Activated T-helper 9 cell treated with anti-CD3 and anti-CD28 coated beads, Interleukin-2, amount 50 U/mL, for 16 hours (primary cell): ENCODE measurements around the gene INTS2.
"Not testable (repeated sequence)": the region's sequence is repeated elsewhere in the genome, so short reads cannot be mapped to it uniquely, and the experiment has no call there.

ENCODE experiments used
- DNase-seq: peaks from one replicate; pipeline ENCODE4 v3.0.0-alpha.2; 2020; ENCODE audit warnings: low read depth

The INTS2 gene

GRCh38 chr17:61847659-61848058 lies 80.1 kb downstream of the INTS2 start:
- DNase-seq, result no peak

GRCh38 chr17:61846761-61847375 lies 80.9 kb downstream of the INTS2 start:
- no peak for DNase-seq

GRCh38 chr17:61846088-61846487 lies 81.7 kb downstream of the INTS2 start:
- no peak for DNase-seq

GRCh38 chr17:61843435-61843834 lies 84.3 kb downstream of the INTS2 start:
- no peak for DNase-seq

GRCh38 chr17:61842899-61843298 lies 84.9 kb downstream of the INTS2 start:
- DNase-seq, result no peak

- DNase-seq, result no peak
Measured at GRCh38 chr17:61839300-61839786, 88.4 kb downstream of the INTS2 start.

DNA sequence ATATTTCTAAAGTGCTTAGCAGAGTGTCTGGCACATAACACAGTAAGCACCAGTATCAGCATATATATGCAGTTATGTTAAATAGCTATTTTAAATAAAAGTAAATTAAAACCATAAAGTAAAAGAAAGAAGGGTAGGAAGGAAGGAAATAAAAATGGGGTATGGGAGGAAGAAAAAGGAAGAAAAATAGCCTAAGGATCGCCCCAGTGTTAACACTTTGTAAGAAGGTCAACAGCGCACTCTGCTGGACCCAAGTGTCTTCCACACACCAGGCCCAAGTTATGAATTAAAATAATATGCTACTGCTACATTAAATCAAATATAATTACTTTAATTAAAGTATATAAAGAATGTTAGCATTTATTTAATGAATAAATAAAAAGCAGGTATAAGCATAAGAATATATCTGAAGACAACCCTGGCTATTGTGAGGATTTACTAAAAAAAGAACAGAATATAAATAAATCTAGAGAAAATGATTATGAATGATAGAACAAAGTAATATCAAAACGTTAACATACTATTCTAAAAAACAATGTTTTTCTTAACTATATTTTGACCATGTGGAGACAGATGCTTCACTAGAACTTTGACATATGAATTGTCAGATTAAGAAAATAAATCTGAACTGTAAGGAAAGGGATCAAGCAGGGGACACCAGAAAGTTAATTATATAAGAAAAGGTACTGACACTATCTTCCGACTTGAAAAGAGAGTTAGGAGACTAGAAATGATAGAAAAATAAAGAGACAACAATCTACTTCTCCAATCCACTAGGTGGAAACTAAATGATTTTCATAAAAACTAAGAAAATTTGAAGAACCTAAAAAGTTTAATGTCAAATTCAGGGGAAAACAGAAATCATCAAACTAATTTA lies 90.4 kb downstream of the INTS2 start:
- DNase-seq, result peak; percentile 10

GRCh38 chr17:61836266-61837174 lies 91.3 kb downstream of the INTS2 start:
- DNase-seq, result no peak

GRCh38 chr17:61835606-61836005 lies 92.2 kb downstream of the INTS2 start:
- DNase-seq, result no peak

GRCh38 chr17:61834610-61835009 lies 93.2 kb downstream of the INTS2 start:
- no peak for DNase-seq

GRCh38 chr17:61833536-61834193 lies 94.1 kb downstream of the INTS2 start:
- DNase-seq, result no peak

DNA sequence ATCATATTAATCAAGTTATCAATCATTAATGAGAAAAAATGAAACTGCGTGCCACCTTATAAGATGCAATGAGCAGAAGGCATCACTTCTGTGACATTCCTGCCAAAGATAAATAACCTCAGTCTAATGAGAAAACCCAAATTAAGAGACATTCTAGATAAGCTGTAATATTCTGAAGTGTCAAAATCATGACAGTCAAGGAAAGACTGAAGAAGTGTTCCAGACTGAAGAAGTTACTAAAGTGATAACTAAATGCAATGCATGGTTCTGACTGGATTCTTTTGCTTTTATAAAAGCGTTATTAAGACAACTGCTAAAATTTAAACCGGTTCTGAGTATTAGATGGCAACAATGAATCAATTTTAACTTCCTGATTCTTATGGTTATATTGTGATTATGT lies 95.3 kb downstream of the INTS2 start:
- DNase-seq, result no peak

- DNase-seq, result no peak
Measured at GRCh38 chr17:61831099-61831498, 96.7 kb downstream of the INTS2 start.

DNA sequence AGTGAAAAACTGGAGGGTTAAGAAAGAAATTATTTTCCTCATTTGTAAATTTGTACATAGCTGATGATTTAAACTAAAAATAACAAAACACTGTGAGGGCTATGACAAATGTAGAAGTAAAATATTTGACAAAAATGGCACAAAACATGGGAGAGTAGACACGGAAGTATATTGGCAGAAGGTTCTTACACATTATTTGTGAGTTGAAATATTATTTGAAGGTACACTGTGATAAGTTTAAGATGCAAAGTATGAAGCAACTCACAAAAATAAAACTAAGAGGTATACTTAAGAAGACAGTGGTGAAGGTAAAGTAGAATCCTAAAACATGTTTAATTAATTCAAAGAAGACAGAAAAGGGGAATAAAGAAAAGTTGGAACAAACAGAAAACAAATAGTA lies 99.1 kb downstream of the INTS2 start:
- DNase-seq, result no peak

GRCh38 chr17:61827649-61828395 lies 100.0 kb downstream of the INTS2 start:
- DNase-seq, result no peak

- DNase-seq, result not testable (repeated sequence)
Measured at GRCh38 chr17:61826866-61827265, 100.9 kb downstream of the INTS2 start.

DNA sequence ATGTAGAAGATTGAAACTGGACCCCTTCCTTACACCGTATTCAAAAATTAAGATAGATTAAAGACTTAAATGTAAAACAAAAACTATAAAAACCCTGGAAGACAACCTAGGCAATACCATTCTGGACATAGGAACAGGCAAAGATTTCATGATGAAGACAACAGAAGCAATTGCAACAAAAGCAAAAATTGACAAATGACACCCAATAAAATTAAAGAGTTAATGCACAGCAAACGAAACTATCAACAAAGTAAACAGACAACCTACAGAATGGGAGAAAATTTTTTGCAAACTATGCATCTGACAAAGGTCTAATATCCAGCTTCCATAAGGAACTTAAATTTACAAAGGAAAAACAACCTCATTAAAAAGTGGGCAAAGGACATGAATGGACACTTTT lies 101.6 kb downstream of the INTS2 start:
- not testable (repeated sequence) for DNase-seq

- no peak for DNase-seq
Measured at GRCh38 chr17:61825448-61826137, 102.2 kb downstream of the INTS2 start.

- DNase-seq, result no peak
Measured at GRCh38 chr17:61822326-61823285, 105.2 kb downstream of the INTS2 start.
